ENCODE measurements around the gene C1QTNF6.

DNA sequence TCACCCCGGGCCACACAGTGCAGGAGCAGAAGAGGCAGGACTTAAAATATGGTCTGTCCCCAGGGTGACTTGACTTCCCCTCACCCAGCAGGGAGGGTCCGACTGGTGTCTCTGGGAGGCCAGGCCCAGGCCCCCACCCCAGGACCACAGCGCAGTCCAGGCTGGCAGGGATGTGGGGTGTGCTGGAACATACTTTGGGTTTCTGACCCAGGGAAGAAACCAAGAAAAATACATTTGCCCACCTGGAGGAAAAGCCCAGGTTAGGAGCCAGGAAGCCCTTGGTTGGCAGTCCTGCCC lies 5.2 kb downstream of the C1QTNF6 start:
- TF ChIP-seq, protein P1, sequence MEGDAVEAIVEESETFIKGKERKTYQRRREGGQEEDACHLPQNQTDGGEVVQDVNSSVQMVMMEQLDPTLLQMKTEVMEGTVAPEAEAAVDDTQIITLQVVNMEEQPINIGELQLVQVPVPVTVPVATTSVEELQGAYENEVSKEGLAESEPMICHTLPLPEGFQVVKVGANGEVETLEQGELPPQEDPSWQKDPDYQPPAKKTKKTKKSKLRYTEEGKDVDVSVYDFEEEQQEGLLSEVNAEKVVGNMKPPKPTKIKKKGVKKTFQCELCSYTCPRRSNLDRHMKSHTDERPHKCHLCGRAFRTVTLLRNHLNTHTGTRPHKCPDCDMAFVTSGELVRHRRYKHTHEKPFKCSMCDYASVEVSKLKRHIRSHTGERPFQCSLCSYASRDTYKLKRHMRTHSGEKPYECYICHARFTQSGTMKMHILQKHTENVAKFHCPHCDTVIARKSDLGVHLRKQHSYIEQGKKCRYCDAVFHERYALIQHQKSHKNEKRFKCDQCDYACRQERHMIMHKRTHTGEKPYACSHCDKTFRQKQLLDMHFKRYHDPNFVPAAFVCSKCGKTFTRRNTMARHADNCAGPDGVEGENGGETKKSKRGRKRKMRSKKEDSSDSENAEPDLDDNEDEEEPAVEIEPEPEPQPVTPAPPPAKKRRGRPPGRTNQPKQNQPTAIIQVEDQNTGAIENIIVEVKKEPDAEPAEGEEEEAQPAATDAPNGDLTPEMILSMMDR (IDR thresholded peaks at IDR 0.05): no peak
- no peak for TF ChIP-seq ZFX (IDR thresholded peaks at IDR 0.05; ENCODE audit: borderline replicate concordance)

All from 22Rv1 (cell line).